HG02970 (cell line): Measurements from ENCODE around the gene FUNDC2.

Experiments
- ATAC-seq: cut with Tn5 transposase; IDR thresholded peaks from one replicate; pipeline ENCODE4 v1.9.1; 2021; ENCODE audit warnings: mild to moderate bottlenecking, moderate library complexity, moderate number of reproducible peaks; ENCODE audit not compliant: unreplicated experiment, low FRiP score

The FUNDC2 gene

DNA sequence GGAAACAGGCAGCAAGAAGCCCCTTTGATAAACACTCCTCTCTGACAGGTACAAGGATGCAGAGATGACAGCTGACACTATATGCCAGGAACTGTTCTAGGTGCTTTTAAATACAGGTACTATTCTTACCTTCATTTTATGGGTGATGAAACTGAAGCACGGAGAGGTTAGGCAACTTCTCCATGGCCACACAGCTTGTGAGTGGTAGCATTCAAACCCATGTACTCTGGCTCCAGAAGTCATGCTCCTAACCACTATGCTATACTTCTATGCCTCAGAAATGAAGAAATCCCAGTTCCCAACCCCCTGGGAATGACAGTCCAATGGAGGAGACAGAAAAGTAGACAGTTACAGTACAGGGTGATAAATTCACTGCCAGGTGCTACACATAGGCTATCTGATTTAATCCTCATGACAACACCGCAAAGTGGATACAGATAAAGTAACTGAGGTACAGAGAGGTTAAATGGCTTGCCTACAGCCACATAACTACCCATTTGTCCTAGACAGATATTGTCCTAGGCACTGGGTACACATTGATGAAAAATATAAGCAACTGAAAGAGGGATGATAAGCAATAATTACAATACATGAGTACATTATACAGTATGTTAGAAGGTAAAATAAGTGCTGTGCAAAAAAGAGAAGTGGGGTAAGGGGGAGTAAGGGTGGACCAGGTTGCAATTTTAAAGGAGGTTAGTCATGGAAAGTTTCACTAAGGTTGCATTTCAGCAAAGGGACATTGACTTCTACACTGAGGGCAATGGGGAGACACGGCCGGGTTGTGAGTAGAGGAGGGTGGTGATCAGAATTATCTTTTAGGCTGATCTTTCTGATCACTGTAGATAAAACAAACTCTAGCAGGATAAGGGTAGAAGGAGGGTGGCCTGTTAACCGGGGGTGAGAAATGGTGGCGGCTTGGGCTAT lies 2.5 kb upstream of the FUNDC2 start:
- no peak for ATAC-seq

- ATAC-seq: no peak
Measured at GRCh38 chrX:155026420-155026726, 271 bp upstream of the FUNDC2 start.

DNA sequence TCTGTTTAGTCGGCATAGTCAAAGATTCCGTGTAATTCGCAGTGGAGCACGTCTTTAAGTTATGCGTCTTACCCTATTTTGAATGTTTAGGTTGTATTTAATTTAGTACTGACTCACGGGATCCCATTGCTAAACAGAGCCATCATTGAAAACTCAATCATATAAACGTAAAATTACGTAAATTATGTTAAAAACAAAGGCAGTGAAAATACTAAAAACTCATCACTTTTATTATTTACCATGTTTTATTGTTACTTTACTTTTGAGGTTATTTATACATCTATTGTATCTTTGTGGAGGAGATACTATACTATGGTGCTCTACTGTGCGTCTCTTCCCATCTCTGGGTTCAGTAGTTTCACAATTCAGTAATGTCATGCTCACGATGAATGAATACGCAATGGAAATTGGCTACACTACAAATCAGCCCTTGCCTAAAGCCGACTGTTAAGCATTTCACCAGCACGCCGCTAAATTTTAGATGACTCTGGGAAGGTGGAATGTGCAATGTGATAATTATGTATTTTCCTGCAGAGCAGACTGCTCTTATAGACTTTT lies 944 bp downstream of the FUNDC2 start:
- ATAC-seq: no peak

DNA sequence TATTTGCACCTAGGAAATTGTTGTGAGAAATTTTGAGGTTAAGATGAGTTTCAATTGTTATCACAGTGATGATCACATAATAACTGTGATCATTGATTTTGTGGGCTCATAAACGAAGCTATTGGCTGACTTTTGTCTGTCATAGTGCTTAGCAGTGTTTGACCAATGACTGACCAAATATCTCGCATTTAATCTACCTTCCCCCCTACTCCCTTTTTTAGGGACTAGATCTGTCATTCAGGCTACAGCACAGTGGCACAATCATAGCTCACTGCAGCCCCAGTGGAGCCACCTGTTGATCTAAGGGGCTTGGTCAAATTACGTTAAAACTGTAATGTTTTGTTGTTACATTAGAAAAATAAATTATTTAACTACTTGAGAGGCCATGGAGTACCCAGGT lies 1.5 kb downstream of the FUNDC2 start:
- ATAC-seq: no peak

- ATAC-seq: no peak
Measured at GRCh38 chrX:155028877-155029291, 2.2 kb downstream of the FUNDC2 start.

- no peak for ATAC-seq
Measured at GRCh38 chrX:155031657-155032056, 5.0 kb downstream of the FUNDC2 start.

- ATAC-seq: no peak
Measured at GRCh38 chrX:155035688-155036087, 9.0 kb downstream of the FUNDC2 start.

DNA sequence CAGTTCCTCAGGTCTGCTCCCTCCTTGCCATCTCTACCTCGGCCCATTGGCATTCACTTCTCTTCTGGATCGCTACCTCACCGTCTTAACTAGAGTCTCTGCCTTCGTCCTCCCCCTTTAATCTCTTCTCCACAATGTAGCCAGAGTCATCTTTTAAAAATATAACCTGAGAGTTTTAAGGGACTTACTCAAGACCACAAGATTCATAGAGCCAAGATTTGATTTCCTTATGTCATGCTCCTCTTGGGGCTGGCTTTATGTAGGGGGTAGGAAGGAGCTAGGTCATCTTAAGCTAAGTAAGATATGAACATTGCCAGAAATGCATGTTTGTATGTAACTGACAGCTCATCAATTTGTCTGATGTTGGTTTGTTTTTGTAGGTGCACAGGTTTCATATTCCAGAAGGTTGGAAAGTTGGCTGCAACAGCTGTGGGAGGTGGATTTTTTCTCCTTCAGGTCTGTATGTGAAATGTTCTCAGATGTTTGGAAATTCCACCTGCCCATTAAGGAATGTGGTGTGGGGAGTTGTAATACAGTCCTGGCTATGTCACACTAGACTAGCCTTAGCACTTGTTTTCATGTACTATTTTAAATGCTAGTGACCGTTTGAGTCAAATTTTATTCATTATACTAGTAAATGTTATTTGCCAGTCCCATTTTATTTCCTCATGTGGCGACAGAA lies 19.6 kb downstream of the FUNDC2 start:
- no peak for ATAC-seq

GRCh38 chrX:155046811-155047528 lies 20.3 kb downstream of the FUNDC2 start:
- no peak for ATAC-seq

- ATAC-seq: no peak
Measured at GRCh38 chrX:155048977-155049619, 22.5 kb downstream of the FUNDC2 start.

GRCh38 chrX:155052738-155053498 lies 26.3 kb downstream of the FUNDC2 start:
- ATAC-seq: no peak

DNA sequence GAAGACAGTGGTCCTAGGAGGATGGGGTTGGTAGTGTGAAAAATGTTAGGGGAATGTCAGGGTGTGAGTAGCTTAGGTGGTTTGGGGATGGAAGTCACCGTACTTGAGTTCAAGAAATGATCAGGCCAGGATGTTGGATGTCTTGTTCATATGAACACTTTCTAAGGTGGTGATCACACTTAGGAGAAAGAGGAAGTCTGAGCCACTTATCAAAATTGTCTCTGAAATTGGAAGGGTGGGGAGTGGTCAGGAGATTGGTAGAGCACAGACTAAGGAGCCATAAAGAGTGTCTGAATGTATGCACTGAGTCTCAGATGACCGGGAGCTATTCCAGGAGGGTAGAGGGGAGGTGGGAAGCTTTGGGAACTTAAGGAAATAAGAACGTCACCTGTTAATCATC lies 27.0 kb downstream of the FUNDC2 start:
- ATAC-seq: no peak

GRCh38 chrX:155054255-155054654 lies 27.6 kb downstream of the FUNDC2 start:
- ATAC-seq: no peak

DNA sequence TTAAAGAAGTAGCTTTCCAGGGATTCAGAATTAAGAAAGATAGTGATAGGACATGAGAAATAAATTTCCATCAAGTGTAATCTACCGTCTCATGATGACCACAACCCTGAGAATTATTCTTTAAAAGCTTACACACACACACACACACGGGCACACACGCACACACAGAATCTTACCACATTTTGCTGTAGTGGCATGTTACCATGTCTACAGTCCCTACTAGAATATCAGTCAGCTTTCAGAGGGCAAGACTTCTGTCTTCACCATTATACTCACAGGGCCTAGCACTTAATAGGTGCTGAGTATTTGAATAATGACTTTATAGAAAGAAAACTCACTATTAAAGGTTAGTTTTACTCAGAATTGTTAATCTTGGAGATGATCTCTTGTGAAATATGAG lies 28.9 kb downstream of the FUNDC2 start:
- no peak for ATAC-seq

GRCh38 chrX:155056471-155056870 lies 29.8 kb downstream of the FUNDC2 start:
- no peak for ATAC-seq

DNA sequence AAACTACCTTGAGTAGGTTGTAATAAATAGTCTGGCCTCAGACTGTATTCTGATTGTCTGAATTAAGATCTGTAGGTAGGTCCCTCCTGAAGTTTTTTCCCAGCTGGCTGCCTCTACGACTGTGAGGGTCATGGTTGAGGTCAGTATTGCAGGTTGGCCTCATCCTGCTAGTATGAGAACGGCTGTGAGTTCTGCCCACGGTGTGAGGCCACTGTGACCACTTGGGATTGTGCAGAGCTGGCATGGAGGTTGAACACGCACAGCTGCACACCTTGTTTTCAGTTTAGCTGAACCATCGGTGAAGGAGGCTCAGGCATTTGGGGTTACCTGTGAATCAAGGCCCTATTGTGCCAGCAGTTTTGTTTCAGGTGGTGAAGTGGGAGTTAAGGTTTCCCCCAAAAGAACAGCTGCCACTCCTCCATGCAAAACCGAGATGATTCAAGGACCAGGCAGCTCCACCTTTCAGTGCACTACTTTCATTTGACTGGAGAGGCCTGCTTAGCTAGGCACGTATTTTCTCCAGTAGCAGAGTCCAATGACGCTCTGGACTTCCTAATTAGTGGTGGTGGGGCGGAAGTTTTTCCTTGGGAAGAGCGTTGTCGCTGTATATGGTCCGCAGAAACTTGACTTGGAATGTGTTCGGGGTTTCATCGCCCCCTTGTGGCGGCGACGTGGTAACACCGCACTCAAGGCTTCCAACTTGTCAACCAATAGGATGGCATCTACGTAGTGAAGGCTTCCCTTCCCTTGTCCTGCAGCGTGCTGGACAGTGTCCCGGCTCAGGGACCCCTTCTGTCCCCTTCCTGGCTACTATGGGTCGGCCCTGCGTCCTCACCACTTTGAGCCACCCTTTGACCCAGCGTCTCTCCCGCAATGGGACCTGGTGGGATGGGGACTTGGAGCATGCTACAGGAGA lies 30.5 kb downstream of the FUNDC2 start:
- ATAC-seq: peak; percentile 58

- ATAC-seq: no peak
Measured at GRCh38 chrX:155061760-155062159, 35.1 kb downstream of the FUNDC2 start.

GRCh38 chrX:155065035-155065734 lies 38.5 kb downstream of the FUNDC2 start:
- ATAC-seq: no peak
